WTC11 (cell line): ENCODE measurements around the gene SYCE1L. TPM values are rescaled to one million over a fixed set of nuclear protein-coding genes. Genes with fewer than 3 reads are reported as not detected.

ENCODE experiments used
- ATAC-seq: fragments of 200-7000 bp; cut with Tn5 transposase; 2 replicates; pipeline ENCODE4 v1.10.0; 2021; ENCODE audit warnings: mild to moderate bottlenecking, moderate library complexity
- CTCF ChIA-PET: fragments of 300-600 bp; sonication (Branson Sonifier 250); formaldehyde crosslinking; loops from one replicate; lab custom pipeline; 2021; ENCODE audit warnings: antibody characterized with exemption; lab: Charles Lee
- POLR2A ChIA-PET: fragments of 350-600 bp; sonication (Branson Sonifier 250); formaldehyde crosslinking; loops from one replicate; lab custom pipeline; 2021; ENCODE audit warnings: antibody characterized with exemption; lab: Charles Lee
- DNase-seq: peaks from one replicate; pipeline ENCODE4 v3.0.0; 2021; ENCODE audit warnings: low spot score
- H3K27ac Mint-ChIP-seq: 2 replicates; pipeline ENCODE4 v1.8.0; 2021; ENCODE audit warnings: mixed read lengths
- H3K27me3 Mint-ChIP-seq: 2 replicates; pipeline ENCODE4 v1.8.0; 2021; ENCODE audit warnings: low read depth, mild to moderate bottlenecking, moderate library complexity, mixed read lengths
- H3K36me3 Mint-ChIP-seq: 2 replicates; pipeline ENCODE4 v1.8.0; 2021; ENCODE audit warnings: mixed read lengths
- H3K4me1 Mint-ChIP-seq: 2 replicates; pipeline ENCODE4 v1.8.0; 2022; ENCODE audit warnings: mixed read lengths
- H3K4me3 Mint-ChIP-seq: 2 replicates; pipeline ENCODE4 v1.8.0; 2021; ENCODE audit warnings: mild to moderate bottlenecking, moderate library complexity, mixed read lengths
- H3K9me3 Mint-ChIP-seq: 2 replicates; pipeline ENCODE4 v1.8.0; 2021; ENCODE audit warnings: mixed read lengths
- E2F4 ChIP-seq: sonication (generic); formaldehyde crosslinking; IDR thresholded peaks from 2 replicates; pipeline ENCODE4 v1.8.1; 2022; ENCODE audit warnings: low read depth, mild to moderate bottlenecking, moderate library complexity, missing genetic modification reagents, borderline replicate concordance
- ESRRA ChIP-seq: sonication (generic); formaldehyde crosslinking; IDR thresholded peaks from 2 replicates; pipeline ENCODE4 v1.8.1; 2022; ENCODE audit warnings: mild to moderate bottlenecking, missing genetic modification reagents, borderline replicate concordance
- ETV6 ChIP-seq: sonication (generic); formaldehyde crosslinking; IDR thresholded peaks from 2 replicates; pipeline ENCODE4 v1.8.1; 2022; ENCODE audit warnings: mild to moderate bottlenecking, missing genetic modification reagents
- GABPB1 ChIP-seq: sonication (generic); formaldehyde crosslinking; IDR thresholded peaks from 2 replicates; pipeline ENCODE4 v1.8.1; 2023; ENCODE audit warnings: mild to moderate bottlenecking, missing genetic modification reagents
- HMGA2 ChIP-seq: fragments of 250-450 bp; sonication (Bioruptor Pico); IDR thresholded peaks from 2 replicates; pipeline ENCODE4 v1.4.0; 2021; ENCODE audit warnings: mild to moderate bottlenecking, moderate library complexity
- IRF2 ChIP-seq: sonication (generic); formaldehyde crosslinking; IDR thresholded peaks from 2 replicates; pipeline ENCODE4 v1.8.0; 2022; ENCODE audit warnings: low read depth, missing genetic modification reagents, borderline replicate concordance
- KAT7 ChIP-seq: sonication (generic); formaldehyde crosslinking; IDR thresholded peaks from 2 replicates; pipeline ENCODE4 v1.8.1; 2023; ENCODE audit warnings: missing genetic modification reagents, mild to moderate bottlenecking, borderline replicate concordance
- NFE2L1 ChIP-seq: sonication (generic); formaldehyde crosslinking; IDR thresholded peaks from 2 replicates; pipeline ENCODE4 v1.8.1; 2023; ENCODE audit warnings: missing genetic modification reagents
- NFYB ChIP-seq: sonication (generic); formaldehyde crosslinking; conservative IDR thresholded peaks from 2 replicates; pipeline ENCODE4 v1.8.0; 2022; ENCODE audit warnings: low read depth, missing genetic modification reagents
- NR3C1 ChIP-seq: sonication (generic); formaldehyde crosslinking; conservative IDR thresholded peaks from 2 replicates; pipeline ENCODE4 v1.8.1; 2023; ENCODE audit warnings: low read depth, mild to moderate bottlenecking, missing genetic modification reagents
- RORB ChIP-seq: fragments of 250-450 bp; sonication (Bioruptor Pico); IDR thresholded peaks from 2 replicates; pipeline ENCODE4 v1.9.0; 2021; ENCODE audit warnings: mild to moderate bottlenecking
- SMAD4 ChIP-seq: sonication (generic); formaldehyde crosslinking; IDR thresholded peaks from 2 replicates; pipeline ENCODE4 v1.8.0; 2022; ENCODE audit warnings: mild to moderate bottlenecking, missing genetic modification reagents
- SP1 ChIP-seq: sonication (generic); formaldehyde crosslinking; conservative IDR thresholded peaks from 2 replicates; pipeline ENCODE4 v1.8.1; 2022; ENCODE audit warnings: missing genetic modification reagents
- TCF7 ChIP-seq: sonication (generic); formaldehyde crosslinking; IDR thresholded peaks from 2 replicates; pipeline ENCODE4 v1.8.0; 2022; ENCODE audit warnings: mild to moderate bottlenecking, low read depth, missing genetic modification reagents, moderate library complexity
- TEAD4 ChIP-seq: sonication (generic); formaldehyde crosslinking; IDR thresholded peaks from 2 replicates; pipeline ENCODE4 v1.8.0; 2022; ENCODE audit warnings: mild to moderate bottlenecking, missing genetic modification reagents
- TP53 ChIP-seq: sonication (generic); formaldehyde crosslinking; IDR thresholded peaks from 2 replicates; pipeline ENCODE4 v1.8.1; 2023; ENCODE audit warnings: mild to moderate bottlenecking, missing genetic modification reagents
- USF1 ChIP-seq: sonication (generic); formaldehyde crosslinking; IDR thresholded peaks from 2 replicates; pipeline ENCODE4 v1.8.0; 2022; ENCODE audit warnings: mild to moderate bottlenecking, missing genetic modification reagents
- ZBTB21 ChIP-seq: sonication (generic); formaldehyde crosslinking; IDR thresholded peaks from 2 replicates; pipeline ENCODE4 v1.8.1; 2023; ENCODE audit warnings: mild to moderate bottlenecking, missing genetic modification reagents, borderline replicate concordance
- ZMAT4 ChIP-seq: fragments of 250-450 bp; sonication (Bioruptor Pico); IDR thresholded peaks from 2 replicates; pipeline ENCODE4 v1.9.0; 2021; ENCODE audit warnings: mild to moderate bottlenecking
- ZNF423 ChIP-seq: fragments of 250-450 bp; sonication (Bioruptor Pico); IDR thresholded peaks from 2 replicates; pipeline ENCODE4 v2.1.2; 2022; ENCODE audit warnings: mild to moderate bottlenecking, moderate library complexity
- total RNA-seq: library from RNA; stranded (reverse); gene quantifications from 3 replicates; pipeline ENCODE4 v1.2.3, GENCODE V29; 2021
- TF ChIP-seq, protein P1 (sequence below): sonication (generic); formaldehyde crosslinking; IDR thresholded peaks from 2 replicates; pipeline ENCODE4 v1.8.0; 2022; ENCODE audit warnings: mild to moderate bottlenecking, missing genetic modification reagents
- TF ChIP-seq, protein P2 (sequence below): sonication (generic); formaldehyde crosslinking; IDR thresholded peaks from 2 replicates; pipeline ENCODE4 v1.8.1; 2023; ENCODE audit warnings: mild to moderate bottlenecking, missing genetic modification reagents
- TF ChIP-seq, protein P3 (sequence below): fragments of 200-600 bp; IDR thresholded peaks from 2 replicates; pipeline ENCODE4 v1.8.0; 2022; ENCODE audit warnings: antibody characterized with exemption
- TF ChIP-seq, protein P4 (sequence below): sonication (generic); formaldehyde crosslinking; IDR thresholded peaks from 2 replicates; pipeline ENCODE4 v1.8.1; 2023; ENCODE audit warnings: mild to moderate bottlenecking, moderate library complexity, missing genetic modification reagents

SYCE1L gene
- total RNA-seq, 1 experiment from 2014 or later, result 7.0 TPM

- no peak for TF ChIP-seq E2F4 (CRISPR knock-in tag)
- no peak for TF ChIP-seq NFE2L1 (CRISPR knock-in tag)
- TF ChIP-seq, protein P1, sequence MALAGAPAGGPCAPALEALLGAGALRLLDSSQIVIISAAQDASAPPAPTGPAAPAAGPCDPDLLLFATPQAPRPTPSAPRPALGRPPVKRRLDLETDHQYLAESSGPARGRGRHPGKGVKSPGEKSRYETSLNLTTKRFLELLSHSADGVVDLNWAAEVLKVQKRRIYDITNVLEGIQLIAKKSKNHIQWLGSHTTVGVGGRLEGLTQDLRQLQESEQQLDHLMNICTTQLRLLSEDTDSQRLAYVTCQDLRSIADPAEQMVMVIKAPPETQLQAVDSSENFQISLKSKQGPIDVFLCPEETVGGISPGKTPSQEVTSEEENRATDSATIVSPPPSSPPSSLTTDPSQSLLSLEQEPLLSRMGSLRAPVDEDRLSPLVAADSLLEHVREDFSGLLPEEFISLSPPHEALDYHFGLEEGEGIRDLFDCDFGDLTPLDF (CRISPR knock-in tag), result no peak
- TF ChIP-seq GABPB1 (CRISPR knock-in tag), result no peak
- TF ChIP-seq, all 79 proteins: peak for 0
Observed at GRCh38 chr16:77166726-77167125, 32.5 kb upstream of the SYCE1L start (continued).

- peaks cover 4% of the 10 kb centered on the region for H3K36me3 Mint-ChIP-seq
- TF ChIP-seq KAT7 (no peak), USF1 (no peak), SMAD4 (CRISPR knock-in tag) (no peak), ZNF423 (CRISPR knock-in tag) (no peak), ZBTB21 (CRISPR knock-in tag) (no peak), HMGA2 (CRISPR knock-in tag) (no peak), IRF2 (CRISPR knock-in tag) (no peak), ZMAT4 (CRISPR knock-in tag) (no peak), NFYB (CRISPR knock-in tag) (no peak), RORB (CRISPR knock-in tag) (no peak), SP1 (CRISPR knock-in tag) (no peak), ETV6 (CRISPR knock-in tag) (no peak), TCF7 (no peak)
- TF ChIP-seq, protein P2, sequence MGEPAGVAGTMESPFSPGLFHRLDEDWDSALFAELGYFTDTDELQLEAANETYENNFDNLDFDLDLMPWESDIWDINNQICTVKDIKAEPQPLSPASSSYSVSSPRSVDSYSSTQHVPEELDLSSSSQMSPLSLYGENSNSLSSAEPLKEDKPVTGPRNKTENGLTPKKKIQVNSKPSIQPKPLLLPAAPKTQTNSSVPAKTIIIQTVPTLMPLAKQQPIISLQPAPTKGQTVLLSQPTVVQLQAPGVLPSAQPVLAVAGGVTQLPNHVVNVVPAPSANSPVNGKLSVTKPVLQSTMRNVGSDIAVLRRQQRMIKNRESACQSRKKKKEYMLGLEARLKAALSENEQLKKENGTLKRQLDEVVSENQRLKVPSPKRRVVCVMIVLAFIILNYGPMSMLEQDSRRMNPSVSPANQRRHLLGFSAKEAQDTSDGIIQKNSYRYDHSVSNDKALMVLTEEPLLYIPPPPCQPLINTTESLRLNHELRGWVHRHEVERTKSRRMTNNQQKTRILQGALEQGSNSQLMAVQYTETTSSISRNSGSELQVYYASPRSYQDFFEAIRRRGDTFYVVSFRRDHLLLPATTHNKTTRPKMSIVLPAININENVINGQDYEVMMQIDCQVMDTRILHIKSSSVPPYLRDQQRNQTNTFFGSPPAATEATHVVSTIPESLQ, result no peak
- no peak overlapping the region for H3K4me3 Mint-ChIP-seq
- peaks cover 23% of the 10 kb centered on the region for H3K9me3 Mint-ChIP-seq
- no peak overlapping the region for H3K27ac Mint-ChIP-seq
- H3K27me3 Mint-ChIP-seq, result no peaks in the 10 kb centered on the region
- POLR2A ChIA-PET, result no interaction called here
- ATAC-seq, result no peak
- no peak for DNase-seq
- H3K4me1 Mint-ChIP-seq, result no peaks in the 10 kb centered on the region
- CTCF ChIA-PET, result interaction anchor here (1.2 to 1.4 kb wide), 2 partner anchors 8 to 91 kb away, joined by 4 to 5 read pairs; no protein-coding TSS in a partner anchor
Observed at GRCh38 chr16:77168901-77169300, 30.3 kb upstream of the SYCE1L start.

GRCh38 chr16:77169650-77170236 is 29.5 kb upstream of the SYCE1L start:
- Mint-ChIP-seq H3K27me3 (no peaks in the 10 kb centered on the region), H3K36me3 (no peaks in the 10 kb centered on the region), H3K4me3 (no peak overlapping the region), H3K27ac (no peak overlapping the region), H3K4me1 (no peaks in the 10 kb centered on the region), H3K9me3 (peaks cover 26% of the 10 kb centered on the region)
- ChIA-PET POLR2A (no interaction called here), CTCF (interaction anchor here (1.2 to 2.4 kb wide), 5 partner anchors 9 to 214 kb away, joined by 3 to 6 read pairs (median 5); no protein-coding TSS in a partner anchor)
- ATAC-seq, result peak; percentile 88
- TF ChIP-seq NR3C1 (CRISPR knock-in tag) (no peak), TP53 (CRISPR knock-in tag) (no peak), ESRRA (CRISPR knock-in tag) (no peak), TEAD4 (no peak)
- TF ChIP-seq, protein P3, sequence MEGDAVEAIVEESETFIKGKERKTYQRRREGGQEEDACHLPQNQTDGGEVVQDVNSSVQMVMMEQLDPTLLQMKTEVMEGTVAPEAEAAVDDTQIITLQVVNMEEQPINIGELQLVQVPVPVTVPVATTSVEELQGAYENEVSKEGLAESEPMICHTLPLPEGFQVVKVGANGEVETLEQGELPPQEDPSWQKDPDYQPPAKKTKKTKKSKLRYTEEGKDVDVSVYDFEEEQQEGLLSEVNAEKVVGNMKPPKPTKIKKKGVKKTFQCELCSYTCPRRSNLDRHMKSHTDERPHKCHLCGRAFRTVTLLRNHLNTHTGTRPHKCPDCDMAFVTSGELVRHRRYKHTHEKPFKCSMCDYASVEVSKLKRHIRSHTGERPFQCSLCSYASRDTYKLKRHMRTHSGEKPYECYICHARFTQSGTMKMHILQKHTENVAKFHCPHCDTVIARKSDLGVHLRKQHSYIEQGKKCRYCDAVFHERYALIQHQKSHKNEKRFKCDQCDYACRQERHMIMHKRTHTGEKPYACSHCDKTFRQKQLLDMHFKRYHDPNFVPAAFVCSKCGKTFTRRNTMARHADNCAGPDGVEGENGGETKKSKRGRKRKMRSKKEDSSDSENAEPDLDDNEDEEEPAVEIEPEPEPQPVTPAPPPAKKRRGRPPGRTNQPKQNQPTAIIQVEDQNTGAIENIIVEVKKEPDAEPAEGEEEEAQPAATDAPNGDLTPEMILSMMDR, result peak; percentile 65
- TF ChIP-seq, protein P4, sequence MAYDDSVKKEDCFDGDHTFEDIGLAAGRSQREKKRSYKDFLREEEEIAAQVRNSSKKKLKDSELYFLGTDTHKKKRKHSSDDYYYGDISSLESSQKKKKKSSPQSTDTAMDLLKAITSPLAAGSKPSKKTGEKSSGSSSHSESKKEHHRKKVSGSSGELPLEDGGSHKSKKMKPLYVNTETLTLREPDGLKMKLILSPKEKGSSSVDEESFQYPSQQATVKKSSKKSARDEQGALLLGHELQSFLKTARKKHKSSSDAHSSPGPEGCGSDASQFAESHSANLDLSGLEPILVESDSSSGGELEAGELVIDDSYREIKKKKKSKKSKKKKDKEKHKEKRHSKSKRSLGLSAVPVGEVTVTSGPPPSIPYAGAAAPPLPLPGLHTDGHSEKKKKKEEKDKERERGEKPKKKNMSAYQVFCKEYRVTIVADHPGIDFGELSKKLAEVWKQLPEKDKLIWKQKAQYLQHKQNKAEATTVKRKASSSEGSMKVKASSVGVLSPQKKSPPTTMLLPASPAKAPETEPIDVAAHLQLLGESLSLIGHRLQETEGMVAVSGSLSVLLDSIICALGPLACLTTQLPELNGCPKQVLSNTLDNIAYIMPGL, result no peak
- peak; percentile 70 for DNase-seq
